OCI-LY1 (cell line): ENCODE data around the gene DLX6.

Experiments
- H2AFZ ChIP-seq: fragments of 200-600 bp; sonication (generic), shearing (Covaris generic); 2 replicates; pipeline ENCODE4 v1.6.0; 2014; ENCODE audit warnings: antibody characterized with exemption, mild to moderate bottlenecking, low read length
- H3F3A ChIP-seq: fragments of 200-600 bp; sonication (generic), shearing (Covaris generic); 2 replicates; pipeline ENCODE4 v1.6.0; 2014; ENCODE audit warnings: mild to moderate bottlenecking, antibody characterized with exemption, low read length, moderate library complexity; ENCODE audit not compliant: insufficient read depth
- H3K27ac ChIP-seq: fragments of 200-600 bp; sonication (generic); 2 replicates; pipeline ENCODE4 v1.5.1; 2014; ENCODE audit warnings: low read length, mixed run types, mild to moderate bottlenecking, low read depth; ENCODE audit not compliant: poor library complexity, severe bottlenecking
- H3K27me3 ChIP-seq: fragments of 200-600 bp; sonication (generic); 2 replicates; pipeline ENCODE4 v1.6.0; 2014; ENCODE audit warnings: antibody characterized with exemption, mild to moderate bottlenecking, low read length, moderate library complexity; ENCODE audit not compliant: insufficient read depth
- H3K36me3 ChIP-seq: fragments of 200-600 bp; sonication (generic); 2 replicates; pipeline ENCODE4 v1.6.1; 2014; ENCODE audit warnings: mild to moderate bottlenecking, antibody characterized with exemption, low read length, moderate library complexity, mixed read lengths; ENCODE audit not compliant: insufficient read depth
- H3K4me1 ChIP-seq: fragments of 200-600 bp; sonication (generic); 2 replicates; pipeline ENCODE4 v1.5.1; 2014; ENCODE audit warnings: mild to moderate bottlenecking, low read length, moderate library complexity; ENCODE audit not compliant: insufficient read depth, severe bottlenecking
- H3K4me2 ChIP-seq: fragments of 200-600 bp; sonication (generic), shearing (Covaris generic); 2 replicates; pipeline ENCODE4 v1.6.1; 2014; ENCODE audit warnings: low read length
- H3K4me3 ChIP-seq: fragments of 200-600 bp; sonication (generic); 2 replicates; pipeline ENCODE4 v1.5.1; 2014; ENCODE audit warnings: low read length, low read depth, mild to moderate bottlenecking, mixed read lengths; ENCODE audit not compliant: poor library complexity, severe bottlenecking
- H3K79me2 ChIP-seq: fragments of 200-600 bp; shearing (Covaris generic); 2 replicates; pipeline ENCODE4 v1.6.1; 2016; ENCODE audit warnings: mixed run types, low read length, mixed read lengths; ENCODE audit not compliant: insufficient read depth
- H3K9ac ChIP-seq: fragments of 200-600 bp; sonication (generic), shearing (Covaris generic); 2 replicates; pipeline ENCODE4 v1.6.1; 2014; ENCODE audit warnings: mild to moderate bottlenecking, low read length, mixed read lengths
- H3K9me2 ChIP-seq: fragments of 200-600 bp; sonication (generic), shearing (Covaris generic); 2 replicates; pipeline ENCODE4 v1.6.1; 2014; ENCODE audit warnings: low read depth, mild to moderate bottlenecking, low read length, mixed read lengths
- H3K9me3 ChIP-seq: fragments of 200-600 bp; shearing (Covaris generic); 2 replicates; pipeline ENCODE4 v1.6.1; 2014; ENCODE audit warnings: low read length, mixed read lengths
- H4K20me1 ChIP-seq: fragments of 200-600 bp; sonication (generic), shearing (Covaris generic); 2 replicates; pipeline ENCODE4 v1.6.0; 2016; ENCODE audit warnings: mild to moderate bottlenecking, low read length; ENCODE audit not compliant: insufficient read depth
- CTCF ChIP-seq: fragments of 200-600 bp; sonication (generic), shearing (Covaris generic); IDR thresholded peaks from 2 replicates; pipeline ENCODE4 v1.5.1; 2017; ENCODE audit warnings: mild to moderate bottlenecking, antibody characterized with exemption, low read length, moderate library complexity, mixed read lengths
- EZH2 ChIP-seq: fragments of 200-600 bp; sonication (generic), shearing (Covaris generic); IDR thresholded peaks from 2 replicates; pipeline ENCODE4 v1.8.0; 2017; ENCODE audit warnings: borderline replicate concordance, mixed run types, mild to moderate bottlenecking, antibody characterized with exemption, low read length, moderate library complexity, mixed read lengths

Gene DLX6

GRCh38 chr7:97025983-97026714, 20.8 kb downstream of the DLX6 start:
- H3K4me1 ChIP-seq = no peaks in the 10 kb centered on the region
- H4K20me1 ChIP-seq = no peaks in the 10 kb centered on the region
- no peaks in the 10 kb centered on the region for H3K27me3 ChIP-seq
- H3K9me3 ChIP-seq = no peaks in the 10 kb centered on the region
- H3F3A ChIP-seq = no peaks in the 10 kb centered on the region
- H3K27ac ChIP-seq = no peak overlapping the region
- no peaks in the 10 kb centered on the region for H3K9me2 ChIP-seq
- no peak overlapping the region for H3K4me2 ChIP-seq
- no peaks in the 10 kb centered on the region for H3K79me2 ChIP-seq
- TF ChIP-seq EZH2 (no peak), CTCF (no peak)
- no peak overlapping the region for H3K9ac ChIP-seq
- H3K4me3 ChIP-seq = no peak overlapping the region
- no peaks in the 10 kb centered on the region for H3K36me3 ChIP-seq
- no peak overlapping the region for H2AFZ ChIP-seq

DNA sequence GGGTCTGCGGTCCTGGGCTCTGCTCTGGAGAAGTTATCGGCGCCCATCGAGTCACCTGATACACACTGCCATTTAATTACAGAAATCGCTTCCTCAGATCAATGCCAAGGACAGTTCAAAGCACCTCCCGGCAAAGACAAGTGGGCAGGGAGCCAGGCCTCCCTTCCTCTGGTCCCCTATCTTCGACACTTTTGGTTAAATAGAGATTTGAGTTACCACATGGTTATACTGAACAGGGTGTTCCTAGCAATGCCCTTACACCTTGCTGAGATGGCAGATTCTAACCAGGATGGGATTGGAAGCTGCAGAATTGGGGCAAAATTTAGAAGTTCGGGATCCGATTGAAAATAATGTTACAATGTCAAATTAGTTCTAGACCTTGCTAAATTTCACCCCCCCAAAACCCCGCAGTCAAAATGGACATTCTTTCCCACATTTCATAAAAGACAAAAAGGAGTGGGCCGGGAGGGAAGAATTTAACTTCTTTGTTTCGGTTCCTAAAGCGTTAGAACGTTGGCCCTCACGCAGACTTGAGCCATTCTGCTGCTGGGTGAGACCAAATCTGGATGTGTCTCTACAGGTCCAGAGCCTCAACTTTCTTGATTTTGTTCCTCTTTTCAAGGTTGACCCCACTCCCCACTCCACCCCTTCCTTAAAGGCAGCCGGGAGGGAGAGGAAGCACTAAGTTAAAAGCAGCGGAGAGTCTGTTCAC, 21.5 kb downstream of the DLX6 start:
- Histone ChIP-seq H3K27me3 (no peaks in the 10 kb centered on the region), H3K4me3 (no peak overlapping the region)

More for the DNA sequence above, 21.5 kb downstream of the DLX6 start:
- Histone ChIP-seq H2AFZ (no peak overlapping the region), H3K4me2 (no peak overlapping the region), H4K20me1 (no peaks in the 10 kb centered on the region), H3K79me2 (no peaks in the 10 kb centered on the region), H3F3A (no peaks in the 10 kb centered on the region), H3K9me2 (no peaks in the 10 kb centered on the region), H3K4me1 (no peaks in the 10 kb centered on the region), H3K27ac (no peak overlapping the region), H3K9me3 (no peaks in the 10 kb centered on the region), H3K36me3 (no peaks in the 10 kb centered on the region), H3K9ac (no peak overlapping the region)
- TF ChIP-seq CTCF (no peak), EZH2 (no peak)
